ELF-1 (cell line): ENCODE data around the gene SLC22A16.
"Not testable (repeated sequence)": the region's sequence is repeated elsewhere in the genome, so short reads cannot be mapped to it uniquely, and the experiment has no call there.

ENCODE experiments used
- DNase-seq: peaks from one replicate; pipeline ENCODE4 v3.0.0-alpha.2; 2016; ENCODE audit warnings: low read depth, low spot score

SLC22A16 gene

GRCh38 chr6:110490110-110490509 is 13.7 kb upstream of the SLC22A16 start:
- no peak for DNase-seq

GRCh38 chr6:110488606-110489190 is 12.3 kb upstream of the SLC22A16 start:
- no peak for DNase-seq

GRCh38 chr6:110487968-110488381 is 11.6 kb upstream of the SLC22A16 start:
- DNase-seq: not testable (repeated sequence)

GRCh38 chr6:110486756-110487155 is 10.3 kb upstream of the SLC22A16 start:
- DNase-seq: no peak

- DNase-seq: no peak
Measured at GRCh38 chr6:110485491-110485890, 9.1 kb upstream of the SLC22A16 start.

GRCh38 chr6:110484321-110484720 is 7.9 kb upstream of the SLC22A16 start:
- no peak for DNase-seq

GRCh38 chr6:110482774-110483400 is 6.5 kb upstream of the SLC22A16 start:
- DNase-seq: no peak

- DNase-seq: no peak
Measured at GRCh38 chr6:110481081-110481480, 4.7 kb upstream of the SLC22A16 start.

- DNase-seq: no peak
Measured at GRCh38 chr6:110475066-110475653, 1.3 kb downstream of the SLC22A16 start.

GRCh38 chr6:110474500-110474899 is 1.9 kb downstream of the SLC22A16 start:
- DNase-seq: no peak

- no peak for DNase-seq
Measured at GRCh38 chr6:110472739-110473138, 3.7 kb downstream of the SLC22A16 start.

GRCh38 chr6:110471726-110472365 is 4.6 kb downstream of the SLC22A16 start:
- DNase-seq: no peak

- DNase-seq: no peak
Measured at GRCh38 chr6:110468731-110469130, 7.7 kb downstream of the SLC22A16 start.

- no peak for DNase-seq
Measured at GRCh38 chr6:110467566-110468140, 8.8 kb downstream of the SLC22A16 start.

- DNase-seq: no peak
Measured at GRCh38 chr6:110462884-110463481, 13.4 kb downstream of the SLC22A16 start.

- no peak for DNase-seq
Measured at GRCh38 chr6:110461376-110461775, 15.0 kb downstream of the SLC22A16 start.

- DNase-seq: no peak
Measured at GRCh38 chr6:110459137-110459536, 17.3 kb downstream of the SLC22A16 start.

GRCh38 chr6:110458476-110458875 is 17.9 kb downstream of the SLC22A16 start:
- DNase-seq: no peak

GRCh38 chr6:110457567-110458175 is 18.7 kb downstream of the SLC22A16 start:
- peak; percentile 21 for DNase-seq

- no peak for DNase-seq
Measured at GRCh38 chr6:110456694-110457093, 19.7 kb downstream of the SLC22A16 start.

- DNase-seq: no peak
Measured at GRCh38 chr6:110449541-110449895, 26.9 kb downstream of the SLC22A16 start.
